Activated CD4-positive, alpha-beta memory T cell treated with anti-CD3 and anti-CD28 coated beads for 36 hours (primary cell): ENCODE measurements around the gene ACOT11. TPM values are rescaled to one million over a fixed set of nuclear protein-coding genes. Genes with fewer than 3 reads are reported as not detected.
"Not testable (repeated sequence)": the region's sequence is repeated elsewhere in the genome, so short reads cannot be mapped to it uniquely, and the experiment has no call there.

Experiments
- CTCF ChIA-PET: fragments of 350-600 bp; sonication (Branson Sonifier 250); formaldehyde crosslinking; loops from one replicate; lab custom pipeline; 2021; ENCODE audit warnings: antibody characterized with exemption, inconsistent platforms; lab: Charles Lee
- POLR2A ChIA-PET: fragments of 350-600 bp; sonication (Branson Sonifier 250); formaldehyde crosslinking; loops from one replicate; lab custom pipeline; 2021; ENCODE audit warnings: antibody characterized with exemption; lab: Charles Lee
- DNase-seq: peaks from one replicate; pipeline ENCODE4 v3.0.0-alpha.2; 2020
- H3K27ac Mint-ChIP-seq: one replicate; pipeline ENCODE4 v1.8.0; 2021; ENCODE audit warnings: mixed read lengths
- H3K27me3 Mint-ChIP-seq: one replicate; pipeline ENCODE4 v1.8.0; 2021; ENCODE audit warnings: mixed read lengths
- H3K36me3 Mint-ChIP-seq: one replicate; pipeline ENCODE4 v1.8.0; 2021; ENCODE audit warnings: mixed read lengths
- H3K4me1 Mint-ChIP-seq: one replicate; pipeline ENCODE4 v1.8.0; 2021; ENCODE audit warnings: low read depth, mixed read lengths
- H3K4me3 Mint-ChIP-seq: one replicate; pipeline ENCODE4 v1.8.0; 2021; ENCODE audit warnings: mild to moderate bottlenecking, mixed read lengths
- H3K9me3 Mint-ChIP-seq: one replicate; pipeline ENCODE4 v1.8.0; 2021; ENCODE audit warnings: mixed read lengths
- intact Hi-C: fragments of 100-400 bp; cut with micrococcal nuclease; formaldehyde crosslinking; loops from one replicate; pipeline ENCODE4 v1.15.1; 2023
- total RNA-seq, 2 experiments: library from RNA; stranded (reverse); gene quantifications; one replicate each; pipeline ENCODE4 v1.2.3, GENCODE V29; 2021

ACOT11 gene
- total RNA-seq, 2 experiments from 2014 or later: 0.99 to 1.1 TPM

- CTCF ChIA-PET: interaction anchor here (0.6 kb wide), 1 partner anchor 966 kb away, joined by 3 read pairs; no protein-coding TSS in a partner anchor
- POLR2A ChIA-PET, H3K4me1 Mint-ChIP-seq, H3K27ac Mint-ChIP-seq, H3K36me3 Mint-ChIP-seq, H3K27me3 Mint-ChIP-seq, DNase-seq, intact Hi-C loops, H3K9me3 Mint-ChIP-seq, H3K4me3 Mint-ChIP-seq: not testable (repeated sequence)
Measured at GRCh38 chr1:54513921-54514580, 34.0 kb upstream of the ACOT11 start.

- H3K36me3 Mint-ChIP-seq: no peaks in the 10 kb centered on the region
- no peaks in the 10 kb centered on the region for H3K9me3 Mint-ChIP-seq
- H3K27ac Mint-ChIP-seq: no peak overlapping the region
- POLR2A ChIA-PET: no interaction called here
- CTCF ChIA-PET: interaction anchor here (0.6 to 0.9 kb wide), 3 partner anchors 19 to 216 kb away, joined by 3 to 4 read pairs (median 3); no protein-coding TSS in a partner anchor
- no peaks in the 10 kb centered on the region for H3K27me3 Mint-ChIP-seq
- H3K4me3 Mint-ChIP-seq: no peak overlapping the region
- intact Hi-C loops: no loop called here
- H3K4me1 Mint-ChIP-seq: no peaks in the 10 kb centered on the region
- DNase-seq: no peak
Measured at GRCh38 chr1:54516249-54516920, 31.6 kb upstream of the ACOT11 start.

- intact Hi-C loops: no loop called here
- Mint-ChIP-seq H3K36me3 (no peaks in the 10 kb centered on the region), H3K9me3 (no peaks in the 10 kb centered on the region), H3K27me3 (no peaks in the 10 kb centered on the region), H3K4me3 (no peak overlapping the region), H3K27ac (no peak overlapping the region), H3K4me1 (no peaks in the 10 kb centered on the region)
- CTCF ChIA-PET: no interaction called here
- DNase-seq: no peak
- POLR2A ChIA-PET: no interaction called here
Measured at GRCh38 chr1:54517496-54517895, 30.5 kb upstream of the ACOT11 start.

- Mint-ChIP-seq H3K4me3 (no peak overlapping the region), H3K9me3 (no peaks in the 10 kb centered on the region), H3K27ac (no peak overlapping the region), H3K27me3 (no peaks in the 10 kb centered on the region), H3K36me3 (no peaks in the 10 kb centered on the region), H3K4me1 (no peaks in the 10 kb centered on the region)
- ChIA-PET POLR2A (no interaction called here), CTCF (no interaction called here)
- intact Hi-C loops: no loop called here
- DNase-seq: no peak
Measured at GRCh38 chr1:54518489-54518888, 29.5 kb upstream of the ACOT11 start.

GRCh38 chr1:54519709-54520108 lies 28.3 kb upstream of the ACOT11 start:
- no peaks in the 10 kb centered on the region for H3K27me3 Mint-ChIP-seq
- no peaks in the 10 kb centered on the region for H3K4me1 Mint-ChIP-seq
- H3K36me3 Mint-ChIP-seq: no peaks in the 10 kb centered on the region
- CTCF ChIA-PET: no interaction called here
- no peaks in the 10 kb centered on the region for H3K9me3 Mint-ChIP-seq
- H3K27ac Mint-ChIP-seq: no peak overlapping the region
- no peak for DNase-seq
- intact Hi-C loops: no loop called here
- POLR2A ChIA-PET: no interaction called here
- H3K4me3 Mint-ChIP-seq: no peak overlapping the region

- CTCF ChIA-PET: no interaction called here
- DNase-seq: no peak
- intact Hi-C loops: no loop called here
- Mint-ChIP-seq H3K36me3 (no peaks in the 10 kb centered on the region), H3K27me3 (no peaks in the 10 kb centered on the region), H3K27ac (no peak overlapping the region), H3K9me3 (no peaks in the 10 kb centered on the region), H3K4me1 (no peaks in the 10 kb centered on the region), H3K4me3 (no peak overlapping the region)
- POLR2A ChIA-PET: no interaction called here
Measured at GRCh38 chr1:54520631-54521321, 27.3 kb upstream of the ACOT11 start.

- H3K4me1 Mint-ChIP-seq, CTCF ChIA-PET, POLR2A ChIA-PET, H3K27ac Mint-ChIP-seq, H3K9me3 Mint-ChIP-seq, H3K36me3 Mint-ChIP-seq, DNase-seq, H3K27me3 Mint-ChIP-seq, intact Hi-C loops, H3K4me3 Mint-ChIP-seq: not testable (repeated sequence)
Measured at GRCh38 chr1:54526565-54526964, 21.5 kb upstream of the ACOT11 start.

- ChIA-PET POLR2A (no interaction called here), CTCF (interaction anchor here (0.6 kb wide), 1 partner anchor 146 kb away, joined by 3 read pairs; no protein-coding TSS in a partner anchor)
- H3K4me1 Mint-ChIP-seq: no peaks in the 10 kb centered on the region
- H3K27ac Mint-ChIP-seq: no peak overlapping the region
- no peaks in the 10 kb centered on the region for H3K36me3 Mint-ChIP-seq
- no peak overlapping the region for H3K4me3 Mint-ChIP-seq
- H3K9me3 Mint-ChIP-seq: no peaks in the 10 kb centered on the region
- intact Hi-C loops: no loop called here
- peaks cover 3% of the 10 kb centered on the region for H3K27me3 Mint-ChIP-seq
- no peak for DNase-seq
Measured at GRCh38 chr1:54528613-54529012, 19.4 kb upstream of the ACOT11 start.

- Mint-ChIP-seq H3K4me1 (no peaks in the 10 kb centered on the region), H3K27ac (no peak overlapping the region), H3K9me3 (no peaks in the 10 kb centered on the region), H3K27me3 (peaks cover 3% of the 10 kb centered on the region), H3K36me3 (no peaks in the 10 kb centered on the region), H3K4me3 (no peak overlapping the region)
- ChIA-PET CTCF (no interaction called here), POLR2A (no interaction called here)
- no peak for DNase-seq
- intact Hi-C loops: no loop called here
Measured at GRCh38 chr1:54532033-54532432, 16.0 kb upstream of the ACOT11 start.

GRCh38 chr1:54536656-54537055 lies 11.4 kb upstream of the ACOT11 start:
- intact Hi-C loops, H3K27ac Mint-ChIP-seq, POLR2A ChIA-PET, DNase-seq, H3K4me1 Mint-ChIP-seq, H3K36me3 Mint-ChIP-seq, H3K9me3 Mint-ChIP-seq, H3K27me3 Mint-ChIP-seq, CTCF ChIA-PET, H3K4me3 Mint-ChIP-seq: not testable (repeated sequence)

GRCh38 chr1:54537611-54538010 lies 10.4 kb upstream of the ACOT11 start:
- intact Hi-C loops: no loop called here
- H3K27me3 Mint-ChIP-seq: peaks cover 2% of the 10 kb centered on the region
- no peaks in the 10 kb centered on the region for H3K9me3 Mint-ChIP-seq
- no peak overlapping the region for H3K4me3 Mint-ChIP-seq
- peaks cover 9% of the 10 kb centered on the region for H3K4me1 Mint-ChIP-seq
- ChIA-PET CTCF (no interaction called here), POLR2A (no interaction called here)
- no peaks in the 10 kb centered on the region for H3K36me3 Mint-ChIP-seq
- no peak for DNase-seq
- H3K27ac Mint-ChIP-seq: no peak overlapping the region

- Mint-ChIP-seq H3K4me1 (peaks cover 15% of the 10 kb centered on the region), H3K36me3 (no peaks in the 10 kb centered on the region), H3K27ac (no peak overlapping the region), H3K27me3 (peaks cover 2% of the 10 kb centered on the region), H3K4me3 (no peak overlapping the region), H3K9me3 (no peaks in the 10 kb centered on the region)
- POLR2A ChIA-PET: interaction anchor here (0.6 kb wide), 1 partner anchor 33 kb away, joined by 5 read pairs; no protein-coding TSS in a partner anchor
- no peak for DNase-seq
- CTCF ChIA-PET: interaction anchor here (0.8 kb wide), 1 partner anchor 254 kb away, joined by 3 read pairs; no protein-coding TSS in a partner anchor
- intact Hi-C loops: no loop called here
Measured at GRCh38 chr1:54538538-54538937, 9.5 kb upstream of the ACOT11 start.
